Tibial nerve (tissue), 4 donors: ENCODE data around the gene RFPL2. TPM values are rescaled to one million over a fixed set of nuclear protein-coding genes. Genes with fewer than 3 reads are reported as not detected.
"Not testable (repeated sequence)": the region's sequence is repeated elsewhere in the genome, so short reads cannot be mapped to it uniquely, and the experiment has no call there.

Source experiments
- DNase-seq, 2 donors: peaks; one replicate each; pipeline ENCODE4 v3.0.0-alpha.2; 2019; ENCODE audit warnings: low spot score in 2 of 2
- H3K27ac ChIP-seq, 4 donors: fragments of 200-600 bp; sonication (generic) in 3 of 4; one replicate each; pipeline ENCODE4 v1.5.1; 2017 to 2019; ENCODE audit warnings: mild to moderate bottlenecking in 1 of 4
- H3K27me3 ChIP-seq, 2 donors: fragments of 200-600 bp; sonication (generic) in 1 of 2; one replicate each; pipeline versions ENCODE4 v1.5.1 to v1.6.0; 2017 to 2019
- H3K36me3 ChIP-seq, 3 donors: fragments of 200-600 bp; sonication (generic); one replicate each; pipeline ENCODE4 v1.5.1; 2018 to 2019
- H3K4me1 ChIP-seq, 4 donors: fragments of 200-600 bp; sonication (generic) in 3 of 4; one replicate each; pipeline ENCODE4 v1.5.1; 2017 to 2019
- H3K4me3 ChIP-seq, 4 donors: fragments of 200-600 bp; sonication (generic) in 3 of 4; one replicate each; pipeline ENCODE4 v1.5.1; 2017 to 2019; ENCODE audit warnings: mild to moderate bottlenecking in 1 of 4, moderate library complexity in 1 of 4
- H3K9me3 ChIP-seq, 4 donors: fragments of 200-600 bp; sonication (generic) in 3 of 4; one replicate each; pipeline ENCODE4 v1.5.1; 2017 to 2019
- EP300 ChIP-seq, 2 donors: sonication (generic); formaldehyde crosslinking; IDR thresholded peaks; one replicate each; pipeline ENCODE4 v1.6.1; 2017; ENCODE audit warnings: antibody characterized with exemption in 2 of 2, mild to moderate bottlenecking in 1 of 2
- POLR2A ChIP-seq, 2 donors: fragments of 450-650 bp; IDR thresholded peaks; one replicate each; pipeline ENCODE4 v1.6.1; 2017; ENCODE audit warnings: antibody characterized with exemption in 2 of 2, mild to moderate bottlenecking in 2 of 2, moderate library complexity in 2 of 2
- WGBS, 2 donors: methylation state at CpG; one replicate each; pipeline ENCODE4 v1.1.5; 2018; 5-methylcytosine and 5-hydroxymethylcytosine counted together
- total RNA-seq, 4 donors: library from RNA; depleted of rRNA; stranded (reverse); fragments of >200 nt; gene quantifications; one replicate each; pipeline ENCODE4 v1.1.0, GENCODE V29; 2016
- TF ChIP-seq, protein P1 (sequence below), 5 experiments: fragments of 200-600 bp in 3 of 5; fragments of 450-650 bp in 2 of 5; sonication (generic) in 3 of 5; IDR thresholded peaks; one replicate each; pipeline ENCODE4 v1.5.1; 2016 to 2019; ENCODE audit warnings: antibody characterized with exemption in 5 of 5, mild to moderate bottlenecking in 3 of 5, moderate library complexity in 2 of 5

RFPL2 gene
- total RNA-seq, 4 donors from 2014 or later: not detected

- whole genome bisulfite sequencing, 2 donors: 10 to 16% methylated on average over 7 to 28 of the region's 29 CpGs
- peaks cover 0 to 43% of the 10 kb centered on the region in 2 donors for H3K27me3 ChIP-seq
- TF ChIP-seq, protein P1, sequence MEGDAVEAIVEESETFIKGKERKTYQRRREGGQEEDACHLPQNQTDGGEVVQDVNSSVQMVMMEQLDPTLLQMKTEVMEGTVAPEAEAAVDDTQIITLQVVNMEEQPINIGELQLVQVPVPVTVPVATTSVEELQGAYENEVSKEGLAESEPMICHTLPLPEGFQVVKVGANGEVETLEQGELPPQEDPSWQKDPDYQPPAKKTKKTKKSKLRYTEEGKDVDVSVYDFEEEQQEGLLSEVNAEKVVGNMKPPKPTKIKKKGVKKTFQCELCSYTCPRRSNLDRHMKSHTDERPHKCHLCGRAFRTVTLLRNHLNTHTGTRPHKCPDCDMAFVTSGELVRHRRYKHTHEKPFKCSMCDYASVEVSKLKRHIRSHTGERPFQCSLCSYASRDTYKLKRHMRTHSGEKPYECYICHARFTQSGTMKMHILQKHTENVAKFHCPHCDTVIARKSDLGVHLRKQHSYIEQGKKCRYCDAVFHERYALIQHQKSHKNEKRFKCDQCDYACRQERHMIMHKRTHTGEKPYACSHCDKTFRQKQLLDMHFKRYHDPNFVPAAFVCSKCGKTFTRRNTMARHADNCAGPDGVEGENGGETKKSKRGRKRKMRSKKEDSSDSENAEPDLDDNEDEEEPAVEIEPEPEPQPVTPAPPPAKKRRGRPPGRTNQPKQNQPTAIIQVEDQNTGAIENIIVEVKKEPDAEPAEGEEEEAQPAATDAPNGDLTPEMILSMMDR (IDR thresholded peaks at IDR 0.05): peak in 4 of 5 experiments; percentile 7 to 44 (median 28)
- TF ChIP-seq EP300 (IDR thresholded peaks at IDR 0.05): no peak
- no peak for DNase-seq
- no peaks in the 10 kb centered on the region for H3K9me3 ChIP-seq
- no peaks in the 10 kb centered on the region for H3K36me3 ChIP-seq
- no peak overlapping the region for H3K27ac ChIP-seq
- peaks cover 0 to 21% (median 0%) of the 10 kb centered on the region in 4 donors for H3K4me1 ChIP-seq
- H3K4me3 ChIP-seq: peak overlapping the region in 1 of 4 donors; percentile 14
Observed at GRCh38 chr22:32202539-32203180, 2.2 kb downstream of the RFPL2 start.

DNA sequence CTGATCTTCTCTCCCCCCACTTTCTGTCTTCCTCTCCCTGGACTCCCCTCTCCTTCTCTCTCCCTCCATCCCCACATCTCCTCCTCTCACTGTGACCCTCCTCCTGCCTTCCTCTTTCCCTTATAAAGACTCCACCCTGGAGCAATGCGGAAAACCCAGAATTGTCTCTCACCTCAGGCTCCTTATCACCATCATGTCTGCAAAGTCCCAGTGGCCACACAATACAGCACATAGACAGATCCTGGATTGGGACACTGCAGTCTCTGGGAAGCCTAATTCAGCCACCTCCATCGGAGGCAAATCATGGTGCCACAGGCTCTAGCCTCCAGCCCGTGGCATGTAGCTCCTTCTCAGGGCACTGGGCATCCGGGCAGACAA is 2.7 kb downstream of the RFPL2 start:
- Histone ChIP-seq H3K36me3 (no peaks in the 10 kb centered on the region), H3K27me3 (peaks cover 0 to 43% of the 10 kb centered on the region in 2 donors), H3K4me3 (no peak overlapping the region), H3K4me1 (peaks cover 0 to 21% (median 0%) of the 10 kb centered on the region in 4 donors), H3K9me3 (no peaks in the 10 kb centered on the region), H3K27ac (no peak overlapping the region)
- 29 to 34% methylated on average over 4 of the region's 4 CpGs for WGBS, 2 donors
- DNase-seq: no peak
- TF ChIP-seq, protein P1 (IDR thresholded peaks at IDR 0.05): no peak
- TF ChIP-seq EP300 (IDR thresholded peaks at IDR 0.05): no peak
- no peak for TF ChIP-seq POLR2A (IDR thresholded peaks at IDR 0.05)

DNA sequence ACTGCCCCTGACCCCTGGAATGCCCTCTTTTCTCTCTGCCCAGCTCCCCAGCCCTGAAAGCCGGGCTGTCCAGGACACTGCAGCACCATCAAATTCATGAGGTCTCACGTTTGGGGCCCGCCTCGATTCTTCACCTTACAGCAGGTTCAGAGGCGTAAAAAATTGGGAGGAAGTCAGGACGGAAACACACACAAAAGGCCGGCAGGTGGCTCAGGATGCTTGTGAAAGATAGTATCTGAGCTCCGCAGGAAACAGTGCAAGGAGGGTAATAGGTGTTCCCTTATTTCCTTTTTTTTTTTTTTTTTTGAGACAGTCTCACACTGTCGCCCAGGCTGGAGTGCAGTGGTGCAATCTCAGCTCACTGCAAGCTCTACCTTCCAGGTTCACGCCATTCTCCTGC is 4.1 kb downstream of the RFPL2 start:
- H3K9me3 ChIP-seq: no peaks in the 10 kb centered on the region
- WGBS, 2 donors: 77 to 78% methylated on average over 10 of the region's 10 CpGs
- DNase-seq: no peak
- H3K27me3 ChIP-seq: peaks cover 0 to 44% of the 10 kb centered on the region in 2 donors
- no peak overlapping the region for H3K4me3 ChIP-seq
- peaks cover 0 to 21% (median 0%) of the 10 kb centered on the region in 4 donors for H3K4me1 ChIP-seq
- H3K27ac ChIP-seq: no peak overlapping the region
- H3K36me3 ChIP-seq: no peaks in the 10 kb centered on the region
- TF ChIP-seq, protein P1 (IDR thresholded peaks at IDR 0.05): no peak
- no peak for TF ChIP-seq EP300 (IDR thresholded peaks at IDR 0.05)
- TF ChIP-seq POLR2A (IDR thresholded peaks at IDR 0.05): no peak

DNA sequence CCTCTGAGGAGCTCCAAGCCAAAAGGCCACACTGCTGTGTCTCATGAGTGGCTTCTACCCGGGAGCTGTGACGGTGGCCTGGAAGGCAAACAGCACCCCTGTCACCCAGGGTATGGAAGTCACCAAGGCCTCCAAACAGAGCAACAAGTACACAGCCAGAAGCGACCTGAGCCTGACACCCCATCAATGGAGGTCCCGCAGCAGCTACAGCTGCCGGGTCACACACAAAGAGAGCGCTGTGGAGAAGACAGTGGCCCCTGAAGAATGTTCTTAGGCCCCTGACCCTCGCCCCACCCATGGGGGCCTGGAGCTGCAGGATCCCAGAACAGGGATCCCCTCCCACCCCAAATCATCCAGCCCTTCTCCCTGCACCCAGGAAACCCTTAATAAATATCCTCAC is 4.9 kb downstream of the RFPL2 start:
- TF ChIP-seq, protein P1 (IDR thresholded peaks at IDR 0.05): no peak
- no peak for TF ChIP-seq EP300 (IDR thresholded peaks at IDR 0.05)
- no peak overlapping the region for H3K27ac ChIP-seq
- H3K4me3 ChIP-seq: no peak overlapping the region
- WGBS, 2 donors: 35 to 53% methylated on average over 7 of the region's 7 CpGs
- H3K9me3 ChIP-seq: no peaks in the 10 kb centered on the region
- H3K27me3 ChIP-seq: peaks cover 0 to 46% of the 10 kb centered on the region in 2 donors
- H3K4me1 ChIP-seq: peaks cover 0 to 21% (median 0%) of the 10 kb centered on the region in 4 donors
- H3K36me3 ChIP-seq: no peaks in the 10 kb centered on the region
- no peak for DNase-seq

- H3K27me3 ChIP-seq: peaks cover 0 to 43% of the 10 kb centered on the region in 2 donors
- no peaks in the 10 kb centered on the region for H3K36me3 ChIP-seq
- peaks cover 0 to 21% (median 0%) of the 10 kb centered on the region in 4 donors for H3K4me1 ChIP-seq
- DNase-seq: no peak
- TF ChIP-seq POLR2A (IDR thresholded peaks at IDR 0.05) (no peak), EP300 (IDR thresholded peaks at IDR 0.05) (no peak)
- TF ChIP-seq, protein P1 (IDR thresholded peaks at IDR 0.05): no peak
- no peak overlapping the region for H3K4me3 ChIP-seq
- no peaks in the 10 kb centered on the region for H3K9me3 ChIP-seq
- WGBS, 2 donors: 87 to 94% methylated on average over 6 of the region's 6 CpGs
- H3K27ac ChIP-seq: no peak overlapping the region
Observed at GRCh38 chr22:32199341-32199740, 5.5 kb downstream of the RFPL2 start.

GRCh38 chr22:32197553-32198226 is 7.2 kb downstream of the RFPL2 start:
- peaks cover 0 to 27% of the 10 kb centered on the region in 2 donors for H3K27me3 ChIP-seq
- not testable (repeated sequence) for H3K4me3 ChIP-seq, H3K36me3 ChIP-seq, H3K9me3 ChIP-seq, H3K4me1 ChIP-seq, H3K27ac ChIP-seq, DNase-seq
- 79 to 86% methylated on average over 5 of the region's 5 CpGs for WGBS, 2 donors

- 68 to 75% methylated on average over 3 of the region's 3 CpGs for WGBS, 2 donors
Observed at GRCh38 chr22:32195900-32196299, 9.0 kb downstream of the RFPL2 start.

DNA sequence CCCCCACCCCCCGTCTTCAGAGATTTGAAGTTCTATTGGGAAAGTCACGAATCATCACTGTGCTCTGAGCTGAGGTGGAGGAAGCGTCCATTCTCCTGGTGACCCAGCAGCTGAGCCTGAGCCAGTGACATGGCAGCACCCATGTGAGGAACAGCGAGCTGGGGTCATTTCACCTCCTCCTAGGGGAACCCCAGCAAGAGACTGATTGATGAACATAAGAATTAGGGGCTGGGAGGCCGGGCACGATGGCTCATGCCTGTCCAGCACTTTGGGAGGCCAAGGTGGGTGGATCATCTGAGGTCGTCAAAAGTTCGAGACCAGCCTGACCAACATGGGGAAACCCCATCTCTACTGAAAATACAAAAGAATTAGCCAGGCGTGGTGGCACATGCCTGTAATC is 11.5 kb downstream of the RFPL2 start:
- WGBS, 2 donors: 78 to 83% methylated on average over 8 to 9 of the region's 9 CpGs
- DNase-seq: not testable (repeated sequence)

More at GRCh38 chr22:32195900-32196299, 9.0 kb downstream of the RFPL2 start:
- not testable (repeated sequence) for DNase-seq, H3K4me1 ChIP-seq, H3K27ac ChIP-seq, H3K36me3 ChIP-seq, H3K4me3 ChIP-seq, H3K9me3 ChIP-seq
- peaks cover 0 to 15% of the 10 kb centered on the region in 2 donors for H3K27me3 ChIP-seq

More for the DNA sequence above, 11.5 kb downstream of the RFPL2 start:
- H3K27ac ChIP-seq, H3K36me3 ChIP-seq, H3K9me3 ChIP-seq, H3K4me3 ChIP-seq, H3K4me1 ChIP-seq, H3K27me3 ChIP-seq: not testable (repeated sequence)
